CD14-positive monocyte (primary cell): ENCODE measurements around the gene NOS2. TPM values are rescaled to one million over a fixed set of nuclear protein-coding genes. Genes with fewer than 3 reads are reported as not detected.
A peak's percentile ranks its signal among the peaks of the same experiment; 100 is the strongest.
"Not testable (repeated sequence)": the region's sequence is repeated elsewhere in the genome, so short reads cannot be mapped to it uniquely, and the experiment has no call there.

Source experiments
- DNase-seq, 3 donors: peaks; one replicate each; pipeline ENCODE4 v3.0.0-alpha.2; 2011 to 2022
- H2AFZ ChIP-seq: 2 replicates; pipeline ENCODE4 v1.6.0; 2012; ENCODE audit warnings: mild to moderate bottlenecking, low read depth, low read length, inconsistent platforms; ENCODE audit not compliant: insufficient read depth, poor library complexity, severe bottlenecking
- H3K27ac ChIP-seq, 2 donors: 1 replicate in 1 of 2; 2 replicates in 1 of 2; pipeline ENCODE4 v1.5.1; 2012 to 2013; ENCODE audit warnings: low read length in 2 of 2, control low read depth in 1 of 2, inconsistent platforms in 1 of 2, low read depth in 1 of 2, mild to moderate bottlenecking in 1 of 2
- H3K27me3 ChIP-seq, 2 donors: one replicate each; pipeline versions ENCODE4 v1.6.0 to v1.6.1; 2011 to 2013; ENCODE audit warnings: low read length in 2 of 2; ENCODE audit not compliant: control insufficient read depth in 2 of 2, insufficient read depth in 2 of 2
- H3K36me3 ChIP-seq, 2 donors: replicated peaks in 1 of 2; 1 replicate in 1 of 2; 2 replicates in 1 of 2; pipeline versions ENCODE4 v1.5.1 to v1.6.1; 2012 to 2013; ENCODE audit warnings: low read length in 2 of 2, control low read depth in 1 of 2, inconsistent platforms in 1 of 2, mild to moderate bottlenecking in 1 of 2; ENCODE audit not compliant: insufficient read depth in 2 of 2, control insufficient read depth in 1 of 2
- H3K4me1 ChIP-seq, 2 donors: 1 replicate in 1 of 2; 2 replicates in 1 of 2; pipeline versions ENCODE4 v1.5.1 to v1.6.1; 2012 to 2013; ENCODE audit warnings: low read length in 2 of 2, control low read depth in 1 of 2, inconsistent platforms in 1 of 2, mild to moderate bottlenecking in 1 of 2, moderate library complexity in 1 of 2; ENCODE audit not compliant: insufficient read depth in 2 of 2, control insufficient read depth in 1 of 2
- H3K4me2 ChIP-seq: replicated peaks from 2 replicates; pipeline ENCODE3; 2012; ENCODE audit warnings: low read length, moderate library complexity, mild to moderate bottlenecking; ENCODE audit not compliant: poor library complexity, severe bottlenecking; ENCODE audit errors: extremely low read depth
- H3K4me3 ChIP-seq, 3 experiments: fragments of 200-600 bp in 1 of 3; sonication (generic) in 1 of 3; replicated peaks in 1 of 3; 1 replicate in 2 of 3; 2 replicates in 1 of 3; pipeline ENCODE4 v1.5.1; 2011 to 2013; ENCODE audit warnings: low read length in 3 of 3, mild to moderate bottlenecking in 3 of 3, control low read depth in 2 of 3, low read depth in 2 of 3, inconsistent platforms in 1 of 3, moderate library complexity in 1 of 3
- H3K79me2 ChIP-seq: 2 replicates; pipeline ENCODE4 v1.6.0; 2012; ENCODE audit warnings: mild to moderate bottlenecking, control low read depth, inconsistent platforms, low read length, moderate library complexity; ENCODE audit not compliant: insufficient read depth
- H3K9ac ChIP-seq: 2 replicates; pipeline ENCODE4 v1.6.0; 2017; ENCODE audit warnings: low read length, mild to moderate bottlenecking; ENCODE audit not compliant: insufficient read depth, poor library complexity, severe bottlenecking
- H3K9me3 ChIP-seq, 2 donors: replicated peaks in 1 of 2; 1 replicate in 1 of 2; 2 replicates in 1 of 2; pipeline versions ENCODE4 v1.5.1 to v1.6.1; 2012 to 2013; ENCODE audit warnings: low read length in 2 of 2, control low read depth in 1 of 2; ENCODE audit not compliant: control insufficient read depth in 1 of 2, insufficient read depth in 1 of 2
- H4K20me1 ChIP-seq: 2 replicates; pipeline ENCODE4 v1.6.0; 2012; ENCODE audit warnings: mild to moderate bottlenecking, low read length, control low read depth, moderate library complexity; ENCODE audit not compliant: insufficient read depth
- H3K27ac Mint-ChIP-seq, 7 donors: one replicate each; pipeline ENCODE4 v1.8.0; 2020; ENCODE audit warnings: mild to moderate bottlenecking in 7 of 7, mixed read lengths in 7 of 7, moderate library complexity in 6 of 7, inconsistent platforms in 2 of 7
- H3K27me3 Mint-ChIP-seq, 3 donors: one replicate each; pipeline ENCODE4 v1.8.0; 2021 to 2022; ENCODE audit warnings: low read depth in 3 of 3, mild to moderate bottlenecking in 3 of 3, mixed read lengths in 3 of 3, moderate library complexity in 3 of 3, inconsistent platforms in 1 of 3
- H3K36me3 Mint-ChIP-seq, 2 donors: one replicate each; pipeline ENCODE4 v1.8.0; 2020; ENCODE audit warnings: mixed read lengths in 2 of 2, inconsistent platforms in 1 of 2, mild to moderate bottlenecking in 1 of 2
- H3K4me1 Mint-ChIP-seq: one replicate; pipeline ENCODE4 v1.8.0; 2020; ENCODE audit warnings: mild to moderate bottlenecking, mixed read lengths
- H3K4me3 Mint-ChIP-seq, 2 donors: one replicate each; pipeline ENCODE4 v1.8.0; 2020; ENCODE audit warnings: mild to moderate bottlenecking in 2 of 2, mixed read lengths in 2 of 2, moderate library complexity in 1 of 2
- H3K9me3 Mint-ChIP-seq, 7 donors: one replicate each; pipeline ENCODE4 v1.8.0; 2020 to 2022; ENCODE audit warnings: mixed read lengths in 7 of 7, mild to moderate bottlenecking in 6 of 7, moderate library complexity in 6 of 7, inconsistent platforms in 2 of 7
- CTCF ChIP-seq: fragments of 200-600 bp; IDR thresholded peaks from one replicate; pipeline ENCODE4 v1.8.0; 2022; ENCODE audit warnings: antibody characterized with exemption, mild to moderate bottlenecking
- WGBS: methylation state at CpG from one replicate; pipeline ENCODE4 v1.1.5; 2013; ENCODE audit warnings: missing lambda C conversion rate; ENCODE audit not compliant: insufficient coverage; 5-methylcytosine and 5-hydroxymethylcytosine counted together
- intact Hi-C, 2 donors: fragments of 100-400 bp; cut with micrococcal nuclease; formaldehyde crosslinking; loops; one replicate each; pipeline versions ENCODE4 v1.15.0 to v1.15.1; 2023
- polyA plus RNA-seq, 3 donors: library from polyadenylated mRNA; depleted of rRNA in 1 of 3; unstranded in 2 of 3; stranded (reverse) in 1 of 3; fragments of 300-500 nt in 2 of 3; fragments of >200 nt in 1 of 3; fragmentation: Illumina TruSeq in 2 of 3; gene quantifications; 1 replicate in 2 of 3; 2 replicates in 1 of 3; pipeline ENCODE4 v1.2.3, GENCODE V29; 2012 to 2021

NOS2 gene
- polyA plus RNA-seq, 3 donors: not detected

GRCh38 chr17:27752831-27753619 is 47.3 kb downstream of the NOS2 start:
- H3K36me3 ChIP-seq, H3K9me3 ChIP-seq, H3K27ac Mint-ChIP-seq, H3K4me3 ChIP-seq, H3K9me3 Mint-ChIP-seq, H3K4me3 Mint-ChIP-seq, DNase-seq, H3K79me2 ChIP-seq, H3K36me3 Mint-ChIP-seq, H2AFZ ChIP-seq, intact Hi-C loops, H3K27me3 Mint-ChIP-seq, H3K27ac ChIP-seq, H3K9ac ChIP-seq, H3K4me1 ChIP-seq, H3K27me3 ChIP-seq, H3K4me2 ChIP-seq, H4K20me1 ChIP-seq, H3K4me1 Mint-ChIP-seq: not testable (repeated sequence)
- peak; percentile 49 for TF ChIP-seq CTCF
- no CpG with 5 or more reads among the region's 19 CpGs for WGBS

GRCh38 chr17:27751622-27752490 is 48.5 kb downstream of the NOS2 start:
- peaks cover 3% of the 10 kb centered on the region in 2 donors for H3K4me1 ChIP-seq
- no peak overlapping the region for H2AFZ ChIP-seq
- H3K9me3 Mint-ChIP-seq: peaks cover 0 to 1% (median 0%) of the 10 kb centered on the region in 7 donors
- no peaks in the 10 kb centered on the region for H3K79me2 ChIP-seq
- H3K9me3 ChIP-seq: no peaks in the 10 kb centered on the region
- H3K4me3 Mint-ChIP-seq: no peak overlapping the region
- H3K36me3 Mint-ChIP-seq: no peaks in the 10 kb centered on the region
- intact Hi-C loops: no loop called here
- H3K27me3 Mint-ChIP-seq: peaks cover 1 to 5% (median 5%) of the 10 kb centered on the region in 3 donors
- no peak overlapping the region for H3K9ac ChIP-seq
- H3K27ac Mint-ChIP-seq: peak overlapping the region in 1 of 7 donors; percentile 64
- H3K4me3 ChIP-seq: no peak overlapping the region
- no peaks in the 10 kb centered on the region for H3K36me3 ChIP-seq
- no peaks in the 10 kb centered on the region for H3K27me3 ChIP-seq
- no peak overlapping the region for H3K27ac ChIP-seq
- H3K4me2 ChIP-seq: no peak overlapping the region
- 94% methylated on average over 16 of the region's 19 CpGs for WGBS
- TF ChIP-seq CTCF: no peak
- H3K4me1 Mint-ChIP-seq: peaks cover 3% of the 10 kb centered on the region
- no peaks in the 10 kb centered on the region for H4K20me1 ChIP-seq
- DNase-seq: no peak
